HG02588 (cell line): Measurements from ENCODE around the gene MICAL3.
"Not testable (repeated sequence)": the region's sequence is repeated elsewhere in the genome, so short reads cannot be mapped to it uniquely, and the experiment has no call there.

Experiments used
- ATAC-seq: cut with Tn5 transposase; IDR thresholded peaks from one replicate; pipeline ENCODE4 v1.9.1; 2021; ENCODE audit warnings: mild to moderate bottlenecking, moderate library complexity; ENCODE audit not compliant: unreplicated experiment

MICAL3 gene

GRCh38 chr22:17939011-17939410, 85.3 kb downstream of the MICAL3 start:
- no peak for ATAC-seq

- ATAC-seq, result no peak
These were observed 85.9 kb downstream of the MICAL3 start for GRCh38 chr22:17938484-17938924.

GRCh38 chr22:17932457-17932856, 91.9 kb downstream of the MICAL3 start:
- not testable (repeated sequence) for ATAC-seq

- no peak for ATAC-seq
These were observed 92.9 kb downstream of the MICAL3 start for GRCh38 chr22:17931400-17931825.

GRCh38 chr22:17930455-17931313, 93.7 kb downstream of the MICAL3 start:
- ATAC-seq, result no peak

GRCh38 chr22:17929909-17930308, 94.5 kb downstream of the MICAL3 start:
- no peak for ATAC-seq

- ATAC-seq, result no peak
These were observed 96.0 kb downstream of the MICAL3 start for GRCh38 chr22:17928391-17928790.

GRCh38 chr22:17927062-17927461, 97.3 kb downstream of the MICAL3 start:
- no peak for ATAC-seq

- ATAC-seq, result no peak
These were observed 97.8 kb downstream of the MICAL3 start for GRCh38 chr22:17926516-17926915.

- ATAC-seq, result no peak
These were observed 98.9 kb downstream of the MICAL3 start for GRCh38 chr22:17925431-17925841.

- ATAC-seq, result no peak
These were observed 99.5 kb downstream of the MICAL3 start for GRCh38 chr22:17924735-17925364.

- no peak for ATAC-seq
These were observed 100.3 kb downstream of the MICAL3 start for GRCh38 chr22:17924076-17924475.

- ATAC-seq, result no peak
These were observed 101.1 kb downstream of the MICAL3 start for GRCh38 chr22:17922925-17923903.

- no peak for ATAC-seq
These were observed 102.2 kb downstream of the MICAL3 start for GRCh38 chr22:17921871-17922821.

GRCh38 chr22:17920992-17921650, 103.2 kb downstream of the MICAL3 start:
- ATAC-seq, result no peak

GRCh38 chr22:17920145-17920605, 104.2 kb downstream of the MICAL3 start:
- no peak for ATAC-seq

GRCh38 chr22:17919276-17920144, 104.9 kb downstream of the MICAL3 start:
- no peak for ATAC-seq

- no peak for ATAC-seq
These were observed 105.5 kb downstream of the MICAL3 start for GRCh38 chr22:17918840-17919239.
